OCI-LY1 (cell line): ENCODE results near the gene HLA-E.

Source experiments
- H2AFZ ChIP-seq: fragments of 200-600 bp; sonication (generic), shearing (Covaris generic); 2 replicates; pipeline ENCODE4 v1.6.0; 2014; ENCODE audit warnings: antibody characterized with exemption, mild to moderate bottlenecking, low read length
- H3F3A ChIP-seq: fragments of 200-600 bp; sonication (generic), shearing (Covaris generic); 2 replicates; pipeline ENCODE4 v1.6.0; 2014; ENCODE audit warnings: mild to moderate bottlenecking, antibody characterized with exemption, low read length, moderate library complexity; ENCODE audit not compliant: insufficient read depth
- H3K27ac ChIP-seq: fragments of 200-600 bp; sonication (generic); 2 replicates; pipeline ENCODE4 v1.5.1; 2014; ENCODE audit warnings: low read length, mixed run types, mild to moderate bottlenecking, low read depth; ENCODE audit not compliant: poor library complexity, severe bottlenecking
- H3K27me3 ChIP-seq: fragments of 200-600 bp; sonication (generic); 2 replicates; pipeline ENCODE4 v1.6.0; 2014; ENCODE audit warnings: antibody characterized with exemption, mild to moderate bottlenecking, low read length, moderate library complexity; ENCODE audit not compliant: insufficient read depth
- H3K36me3 ChIP-seq: fragments of 200-600 bp; sonication (generic); 2 replicates; pipeline ENCODE4 v1.6.1; 2014; ENCODE audit warnings: mild to moderate bottlenecking, antibody characterized with exemption, low read length, moderate library complexity, mixed read lengths; ENCODE audit not compliant: insufficient read depth
- H3K4me1 ChIP-seq: fragments of 200-600 bp; sonication (generic); 2 replicates; pipeline ENCODE4 v1.5.1; 2014; ENCODE audit warnings: mild to moderate bottlenecking, low read length, moderate library complexity; ENCODE audit not compliant: insufficient read depth, severe bottlenecking
- H3K4me2 ChIP-seq: fragments of 200-600 bp; sonication (generic), shearing (Covaris generic); 2 replicates; pipeline ENCODE4 v1.6.1; 2014; ENCODE audit warnings: low read length
- H3K4me3 ChIP-seq: fragments of 200-600 bp; sonication (generic); 2 replicates; pipeline ENCODE4 v1.5.1; 2014; ENCODE audit warnings: low read length, low read depth, mild to moderate bottlenecking, mixed read lengths; ENCODE audit not compliant: poor library complexity, severe bottlenecking
- H3K79me2 ChIP-seq: fragments of 200-600 bp; shearing (Covaris generic); 2 replicates; pipeline ENCODE4 v1.6.1; 2016; ENCODE audit warnings: mixed run types, low read length, mixed read lengths; ENCODE audit not compliant: insufficient read depth
- H3K9ac ChIP-seq: fragments of 200-600 bp; sonication (generic), shearing (Covaris generic); 2 replicates; pipeline ENCODE4 v1.6.1; 2014; ENCODE audit warnings: mild to moderate bottlenecking, low read length, mixed read lengths
- H3K9me2 ChIP-seq: fragments of 200-600 bp; sonication (generic), shearing (Covaris generic); 2 replicates; pipeline ENCODE4 v1.6.1; 2014; ENCODE audit warnings: low read depth, mild to moderate bottlenecking, low read length, mixed read lengths
- H3K9me3 ChIP-seq: fragments of 200-600 bp; shearing (Covaris generic); 2 replicates; pipeline ENCODE4 v1.6.1; 2014; ENCODE audit warnings: low read length, mixed read lengths
- H4K20me1 ChIP-seq: fragments of 200-600 bp; sonication (generic), shearing (Covaris generic); 2 replicates; pipeline ENCODE4 v1.6.0; 2016; ENCODE audit warnings: mild to moderate bottlenecking, low read length; ENCODE audit not compliant: insufficient read depth
- EZH2 ChIP-seq: fragments of 200-600 bp; sonication (generic), shearing (Covaris generic); IDR thresholded peaks from 2 replicates; pipeline ENCODE4 v1.8.0; 2017; ENCODE audit warnings: borderline replicate concordance, mixed run types, mild to moderate bottlenecking, antibody characterized with exemption, low read length, moderate library complexity, mixed read lengths
- TF ChIP-seq, protein P1 (sequence below): fragments of 200-600 bp; sonication (generic), shearing (Covaris generic); IDR thresholded peaks from 2 replicates; pipeline ENCODE4 v1.5.1; 2017; ENCODE audit warnings: mild to moderate bottlenecking, antibody characterized with exemption, low read length, moderate library complexity, mixed read lengths

Gene HLA-E

DNA sequence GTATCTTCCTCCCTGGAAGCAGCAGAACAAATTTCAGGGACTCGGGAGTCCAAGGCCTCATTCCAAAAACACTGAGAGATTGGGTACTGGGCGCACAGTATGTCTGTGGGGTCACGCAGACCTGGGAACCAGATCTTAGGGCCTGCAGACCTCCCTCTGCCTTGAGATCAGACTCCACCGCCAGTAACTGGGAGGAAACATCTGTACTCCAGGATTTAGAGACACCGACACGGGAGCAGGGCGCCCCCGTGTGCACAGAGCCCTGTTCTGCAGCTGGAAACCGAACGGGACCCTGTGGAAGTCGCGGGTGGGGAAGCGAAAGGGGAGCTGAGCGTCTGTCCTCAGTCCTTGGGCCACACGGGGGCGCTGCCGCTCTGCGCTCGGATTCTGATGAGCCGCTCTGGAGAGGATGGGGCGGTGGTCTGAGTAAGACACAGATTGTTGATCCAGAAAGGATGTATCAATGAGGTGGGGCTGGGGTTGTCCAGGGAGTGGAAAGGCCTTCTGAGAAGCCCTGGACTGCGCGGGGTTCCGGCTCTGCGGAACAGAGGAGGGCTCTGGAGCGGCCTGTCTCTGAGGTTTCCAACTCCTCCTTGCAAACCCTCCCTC is 35.7 kb upstream of the HLA-E start:
- Histone ChIP-seq H3K9me3 (no peaks in the 10 kb centered on the region), H3K36me3 (no peaks in the 10 kb centered on the region), H3K4me2 (no peak overlapping the region), H3K4me3 (no peak overlapping the region), H2AFZ (no peak overlapping the region), H3F3A (no peaks in the 10 kb centered on the region), H3K79me2 (no peaks in the 10 kb centered on the region), H3K27me3 (0 out of 2 replicates have a peak, but pooled peaks cover 3% of the 10 kb centered on the region), H3K9ac (no peak overlapping the region), H3K9me2 (no peaks in the 10 kb centered on the region), H4K20me1 (no peaks in the 10 kb centered on the region), H3K4me1 (no peaks in the 10 kb centered on the region), H3K27ac (no peak overlapping the region)
- TF ChIP-seq, protein P1, sequence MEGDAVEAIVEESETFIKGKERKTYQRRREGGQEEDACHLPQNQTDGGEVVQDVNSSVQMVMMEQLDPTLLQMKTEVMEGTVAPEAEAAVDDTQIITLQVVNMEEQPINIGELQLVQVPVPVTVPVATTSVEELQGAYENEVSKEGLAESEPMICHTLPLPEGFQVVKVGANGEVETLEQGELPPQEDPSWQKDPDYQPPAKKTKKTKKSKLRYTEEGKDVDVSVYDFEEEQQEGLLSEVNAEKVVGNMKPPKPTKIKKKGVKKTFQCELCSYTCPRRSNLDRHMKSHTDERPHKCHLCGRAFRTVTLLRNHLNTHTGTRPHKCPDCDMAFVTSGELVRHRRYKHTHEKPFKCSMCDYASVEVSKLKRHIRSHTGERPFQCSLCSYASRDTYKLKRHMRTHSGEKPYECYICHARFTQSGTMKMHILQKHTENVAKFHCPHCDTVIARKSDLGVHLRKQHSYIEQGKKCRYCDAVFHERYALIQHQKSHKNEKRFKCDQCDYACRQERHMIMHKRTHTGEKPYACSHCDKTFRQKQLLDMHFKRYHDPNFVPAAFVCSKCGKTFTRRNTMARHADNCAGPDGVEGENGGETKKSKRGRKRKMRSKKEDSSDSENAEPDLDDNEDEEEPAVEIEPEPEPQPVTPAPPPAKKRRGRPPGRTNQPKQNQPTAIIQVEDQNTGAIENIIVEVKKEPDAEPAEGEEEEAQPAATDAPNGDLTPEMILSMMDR, result peak; percentile 52
- no peak for TF ChIP-seq EZH2

DNA sequence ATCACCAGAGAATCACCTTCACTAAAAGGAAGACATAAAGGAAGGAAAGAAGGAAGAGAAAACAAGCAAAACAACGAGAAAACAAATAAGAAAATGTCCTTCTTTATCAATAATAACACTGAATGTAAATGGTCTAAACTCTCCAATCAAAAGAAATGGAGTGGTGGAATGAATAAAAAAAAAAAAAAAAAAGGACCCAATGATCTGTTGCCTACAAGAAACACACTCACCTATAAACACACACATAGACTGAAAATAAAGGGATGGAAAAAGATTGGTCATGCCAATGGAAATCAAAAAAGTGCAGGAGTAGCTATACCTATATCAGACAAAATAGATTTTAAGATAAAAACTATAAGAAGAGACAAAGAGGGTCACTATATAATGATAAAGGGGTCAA is 30.2 kb upstream of the HLA-E start:
- Histone ChIP-seq H3K36me3 (no peaks in the 10 kb centered on the region), H3K9me2 (no peaks in the 10 kb centered on the region), H3K9me3 (no peaks in the 10 kb centered on the region), H3K27ac (no peak overlapping the region), H3K27me3 (peaks cover 4% of the 10 kb centered on the region; the same call in 1 of the 2 replicates), H3K4me1 (no peaks in the 10 kb centered on the region), H2AFZ (no peak overlapping the region), H3K4me3 (no peak overlapping the region), H3K79me2 (no peaks in the 10 kb centered on the region), H3K9ac (no peak overlapping the region), H3K4me2 (no peak overlapping the region), H4K20me1 (no peaks in the 10 kb centered on the region), H3F3A (no peaks in the 10 kb centered on the region)
- TF ChIP-seq EZH2, result no peak
- TF ChIP-seq, protein P1, result no peak

DNA sequence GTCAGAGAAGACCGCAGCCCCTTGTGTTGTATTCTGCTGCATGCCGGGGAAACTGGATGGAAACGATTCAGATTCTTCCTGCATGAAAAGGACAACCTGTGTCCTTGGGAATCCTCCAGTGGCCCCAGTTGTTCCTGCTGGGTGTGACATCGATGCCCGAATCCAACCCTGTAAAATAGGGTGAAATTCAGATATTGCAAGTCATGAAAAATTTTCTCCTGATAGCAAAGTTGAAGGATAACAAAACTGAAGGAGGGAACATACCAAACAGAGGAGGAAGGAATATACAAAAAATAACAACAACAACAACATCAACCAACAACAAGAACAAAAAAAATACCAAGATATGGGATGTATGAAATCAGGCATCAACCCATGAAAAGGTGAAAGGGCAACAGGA is 28.3 kb upstream of the HLA-E start:
- Histone ChIP-seq H3K79me2 (no peaks in the 10 kb centered on the region), H3K36me3 (no peaks in the 10 kb centered on the region), H3K4me2 (no peak overlapping the region), H4K20me1 (no peaks in the 10 kb centered on the region), H3K9ac (no peak overlapping the region), H2AFZ (no peak overlapping the region), H3K4me3 (no peak overlapping the region), H3F3A (no peaks in the 10 kb centered on the region), H3K9me3 (no peaks in the 10 kb centered on the region), H3K27ac (no peak overlapping the region), H3K4me1 (no peaks in the 10 kb centered on the region), H3K9me2 (no peaks in the 10 kb centered on the region), H3K27me3 (peaks cover 4% of the 10 kb centered on the region; the same call in 1 of the 2 replicates)
- TF ChIP-seq EZH2, result no peak
- TF ChIP-seq, protein P1, result no peak
